Naive thymus-derived CD4-positive, alpha-beta T cell (primary cell): Measurements from ENCODE around the gene OR10G3. TPM values are rescaled to one million over a fixed set of nuclear protein-coding genes. Genes with fewer than 3 reads are reported as not detected.

Experiments
- ATAC-seq: fragments of 150-1000 bp; cut with Tn5 transposase; 2 replicates; pipeline ENCODE4 v1.10.0; 2021; ENCODE audit warnings: mild to moderate bottlenecking, moderate library complexity
- CTCF ChIA-PET: fragments of 350-600 bp; sonication (Branson Sonifier 250); formaldehyde crosslinking; loops from one replicate; lab custom pipeline; 2021; ENCODE audit warnings: antibody characterized with exemption; lab: Charles Lee
- POLR2A ChIA-PET: fragments of 350-600 bp; sonication (Branson Sonifier 250); formaldehyde crosslinking; loops from one replicate; lab custom pipeline; 2021; ENCODE audit warnings: antibody characterized with exemption, inconsistent platforms; lab: Charles Lee
- DNase-seq, 9 donors: peaks; one replicate each; pipeline versions ENCODE4 v3.0.0 to v3.0.0-alpha.2; 2020 to 2022; ENCODE audit warnings: mixed read lengths in 1 of 9
- H3K27ac ChIP-seq: one replicate; pipeline ENCODE4 v1.7.0; 2013; ENCODE audit warnings: mild to moderate bottlenecking, low read depth, low read length, moderate library complexity
- H3K27me3 ChIP-seq, 2 donors: one replicate each; pipeline ENCODE4 v1.7.0; 2013; ENCODE audit warnings: low read length in 2 of 2, mild to moderate bottlenecking in 2 of 2, moderate library complexity in 2 of 2; ENCODE audit not compliant: control insufficient read depth in 2 of 2, insufficient read depth in 2 of 2
- H3K36me3 ChIP-seq, 3 experiments: 1 replicate in 2 of 3; 2 replicates in 1 of 3; pipeline ENCODE4 v1.7.0; 2013; ENCODE audit warnings: low read length in 3 of 3, mild to moderate bottlenecking in 3 of 3, moderate library complexity in 1 of 3; ENCODE audit not compliant: insufficient read depth in 3 of 3, control insufficient read depth in 2 of 3
- H3K4me1 ChIP-seq, 2 donors: one replicate each; pipeline ENCODE4 v1.7.0; 2013; ENCODE audit warnings: low read length in 2 of 2, mild to moderate bottlenecking in 2 of 2, moderate library complexity in 1 of 2; ENCODE audit not compliant: control insufficient read depth in 2 of 2, insufficient read depth in 2 of 2
- H3K4me3 ChIP-seq: 2 replicates; pipeline ENCODE4 v1.7.0; 2013; ENCODE audit warnings: mild to moderate bottlenecking, low read length
- H3K9me3 ChIP-seq, 3 experiments: 1 replicate in 2 of 3; 2 replicates in 1 of 3; pipeline ENCODE4 v1.7.0; 2013; ENCODE audit warnings: low read length in 3 of 3; ENCODE audit not compliant: control insufficient read depth in 2 of 3
- H3K27ac Mint-ChIP-seq, 9 donors: one replicate each; pipeline ENCODE4 v1.8.0; 2020 to 2022; ENCODE audit warnings: mixed read lengths in 9 of 9, mild to moderate bottlenecking in 8 of 9, moderate library complexity in 5 of 9, inconsistent platforms in 2 of 9
- H3K27me3 Mint-ChIP-seq, 5 donors: one replicate each; pipeline ENCODE4 v1.8.0; 2021 to 2022; ENCODE audit warnings: mixed read lengths in 5 of 5, mild to moderate bottlenecking in 1 of 5
- H3K36me3 Mint-ChIP-seq, 5 donors: one replicate each; pipeline ENCODE4 v1.8.0; 2020 to 2022; ENCODE audit warnings: mixed read lengths in 5 of 5, mild to moderate bottlenecking in 3 of 5, inconsistent platforms in 1 of 5
- H3K4me1 Mint-ChIP-seq, 7 donors: one replicate each; pipeline ENCODE4 v1.8.0; 2020 to 2022; ENCODE audit warnings: mixed read lengths in 7 of 7, mild to moderate bottlenecking in 3 of 7, inconsistent platforms in 1 of 7
- H3K4me3 Mint-ChIP-seq, 10 donors: one replicate each; pipeline ENCODE4 v1.8.0; 2020 to 2022; ENCODE audit warnings: mild to moderate bottlenecking in 10 of 10, mixed read lengths in 10 of 10, moderate library complexity in 6 of 10, inconsistent platforms in 2 of 10
- H3K9me3 Mint-ChIP-seq, 11 donors: one replicate each; pipeline ENCODE4 v1.8.0; 2020 to 2022; ENCODE audit warnings: mixed read lengths in 11 of 11, mild to moderate bottlenecking in 4 of 11, inconsistent platforms in 1 of 11, moderate library complexity in 1 of 11
- intact Hi-C, 2 donors: fragments of 100-400 bp; cut with micrococcal nuclease; formaldehyde crosslinking; loops; one replicate each; pipeline ENCODE4 v1.15.1; 2023
- polyA plus RNA-seq, 2 donors: library from polyadenylated mRNA; unstranded; fragments of 300-500 nt; fragmentation: Illumina TruSeq; gene quantifications; one replicate each; pipeline ENCODE4 v1.2.3, GENCODE V29; 2021
- total RNA-seq, 6 experiments: library from RNA in 5 of 6; stranded (reverse) in 5 of 6; gene quantifications; 1 replicate in 5 of 6; 2 replicates in 1 of 6; pipeline ENCODE4 v1.2.3 and lab custom pipeline; 2021 to 2026

OR10G3 gene
- total and polyA plus RNA-seq, 7 experiments from 2014 or later: not detected

- Mint-ChIP-seq H3K9me3 (peaks cover 0 to 4% (median 0%) of the 10 kb centered on the region in 11 donors), H3K27me3 (peaks cover 41 to 66% (median 58%) of the 10 kb centered on the region in 5 donors), H3K36me3 (peaks cover 0 to 4% (median 0%) of the 10 kb centered on the region in 5 donors), H3K4me1 (peaks cover 4 to 13% (median 10%) of the 10 kb centered on the region in 7 donors), H3K4me3 (peak overlapping the region in 8 of 10 donors; percentile 5 to 67 (median 43)), H3K27ac (peak overlapping the region in 1 of 9 donors; percentile 3)
- POLR2A ChIA-PET: interaction anchor here (0.8 kb wide), 1 partner anchor 38 kb away, joined by 3 read pairs; no protein-coding TSS in a partner anchor
- Histone ChIP-seq H3K4me3 (no peak overlapping the region), H3K4me1 (no peaks in the 10 kb centered on the region), H3K27me3 (peaks cover 0 to 3% of the 10 kb centered on the region in 2 donors), H3K9me3 (no peaks in the 10 kb centered on the region), H3K27ac (no peak overlapping the region), H3K36me3 (no peaks in the 10 kb centered on the region)
- CTCF ChIA-PET: no interaction called here
- intact Hi-C loops: no loop called here
- DNase-seq (no peak), ATAC-seq (no peak)
Observed at GRCh38 chr14:21537090-21537424, 42.8 kb downstream of the OR10G3 start.

DNA sequence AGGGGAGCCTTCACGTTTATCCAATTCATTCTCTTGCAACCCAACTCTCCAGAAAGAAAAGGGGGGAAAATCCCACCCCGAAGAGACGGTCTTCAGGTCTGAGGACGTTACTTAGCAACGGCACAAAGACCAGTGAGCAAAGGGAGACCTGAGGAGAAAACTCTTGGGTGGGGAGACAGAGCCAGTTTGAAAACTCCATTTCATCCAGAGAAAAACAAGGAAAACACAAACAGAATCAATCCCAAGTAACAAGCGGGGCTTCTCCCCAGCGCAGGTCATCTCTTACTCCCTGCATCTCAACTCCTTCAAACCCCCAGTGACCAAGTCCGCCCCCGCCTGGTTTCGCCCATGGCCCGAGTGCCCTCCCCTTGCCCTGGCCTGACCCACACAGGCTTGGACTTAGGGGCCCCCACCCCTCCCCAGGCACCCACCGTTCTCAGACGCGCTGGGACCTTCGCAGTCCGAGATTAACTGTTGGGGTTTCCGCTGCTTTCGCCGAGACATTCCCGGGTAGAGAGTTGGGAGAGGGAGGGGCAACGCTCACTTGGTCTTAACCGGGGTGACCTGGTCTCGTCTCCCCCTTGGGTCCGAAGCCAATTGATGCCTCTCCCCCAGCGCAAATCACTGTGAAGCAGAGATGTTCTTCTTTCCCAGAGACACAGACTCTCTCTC is 43.3 kb downstream of the OR10G3 start:
- peak overlapping the region in 1 of 9 donors; percentile 3 for H3K27ac Mint-ChIP-seq
- CTCF ChIA-PET: no interaction called here
- no peaks in the 10 kb centered on the region for H3K4me1 ChIP-seq
- peaks cover 4 to 13% (median 10%) of the 10 kb centered on the region in 7 donors for H3K4me1 Mint-ChIP-seq
- H3K36me3 ChIP-seq: no peaks in the 10 kb centered on the region
- POLR2A ChIA-PET: interaction anchor here (0.8 kb wide), 1 partner anchor 38 kb away, joined by 3 read pairs; no protein-coding TSS in a partner anchor
- H3K27ac ChIP-seq: no peak overlapping the region
- peak overlapping the region in 7 of 10 donors; percentile 5 to 67 (median 43) for H3K4me3 Mint-ChIP-seq
- no peaks in the 10 kb centered on the region for H3K9me3 ChIP-seq
- H3K27me3 Mint-ChIP-seq: peaks cover 41 to 67% (median 58%) of the 10 kb centered on the region in 5 donors
- peaks cover 0 to 4% (median 0%) of the 10 kb centered on the region in 11 donors for H3K9me3 Mint-ChIP-seq
- peaks cover 0 to 4% (median 0%) of the 10 kb centered on the region in 5 donors for H3K36me3 Mint-ChIP-seq
- ATAC-seq: no peak
- intact Hi-C loops: no loop called here
- no peak for DNase-seq
- H3K4me3 ChIP-seq: no peak overlapping the region
- peaks cover 0 to 3% of the 10 kb centered on the region in 2 donors for H3K27me3 ChIP-seq

DNA sequence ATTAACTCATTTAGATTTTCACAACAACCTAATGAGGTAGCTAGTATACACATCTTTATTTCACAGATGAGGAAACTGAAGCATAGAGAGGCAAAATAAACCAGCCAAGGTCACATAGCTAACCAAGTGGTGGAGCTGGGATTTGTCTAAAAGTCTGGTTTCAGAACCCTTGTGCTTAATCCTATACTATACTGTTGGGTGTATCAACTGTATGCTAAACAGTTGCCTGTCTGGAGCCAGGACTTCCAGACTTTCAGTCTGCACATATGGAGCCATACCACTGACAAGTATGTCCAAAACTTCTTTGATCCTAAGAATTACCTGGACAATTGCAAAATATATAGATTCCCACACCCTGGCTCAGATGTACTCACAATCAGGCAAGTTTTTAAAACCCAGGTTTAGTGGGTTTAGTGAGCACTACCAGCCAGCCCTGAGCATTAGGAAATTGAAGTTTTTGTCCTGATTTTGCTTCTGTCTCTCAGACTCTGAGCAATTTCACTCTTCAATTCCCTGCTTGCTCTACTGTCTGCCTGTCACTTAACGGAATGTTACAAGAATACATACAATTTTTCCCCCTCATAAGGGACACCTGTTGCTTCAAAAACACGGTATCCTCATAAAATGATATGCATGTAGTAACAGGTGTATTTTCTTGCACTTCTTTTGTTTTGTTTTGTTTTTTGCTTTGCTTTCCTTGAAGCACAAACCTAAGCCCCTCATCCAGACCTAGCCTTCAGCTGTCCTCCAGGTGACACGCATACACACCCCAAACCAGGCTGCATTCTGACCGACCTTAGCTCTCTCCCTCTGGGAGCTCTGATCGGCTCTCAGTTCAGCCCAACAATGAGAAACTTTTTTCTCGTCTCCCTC is 44.1 kb downstream of the OR10G3 start:
- H3K4me3 Mint-ChIP-seq: peak overlapping the region in 4 of 10 donors; percentile 1 to 65 (median 39)
- peaks cover 0 to 4% (median 0%) of the 10 kb centered on the region in 11 donors for H3K9me3 Mint-ChIP-seq
- DNase-seq (no peak), ATAC-seq (no peak)
- H3K4me3 ChIP-seq: no peak overlapping the region
- peaks cover 4 to 13% (median 10%) of the 10 kb centered on the region in 7 donors for H3K4me1 Mint-ChIP-seq
- peaks cover 41 to 67% (median 58%) of the 10 kb centered on the region in 5 donors for H3K27me3 Mint-ChIP-seq
- H3K27me3 ChIP-seq: peaks cover 0 to 3% of the 10 kb centered on the region in 2 donors
- peaks cover 0 to 4% (median 0%) of the 10 kb centered on the region in 5 donors for H3K36me3 Mint-ChIP-seq
- no peaks in the 10 kb centered on the region for H3K4me1 ChIP-seq
- H3K36me3 ChIP-seq: no peaks in the 10 kb centered on the region
- intact Hi-C loops: no loop called here
- no peaks in the 10 kb centered on the region for H3K9me3 ChIP-seq
- POLR2A ChIA-PET: no interaction called here
- H3K27ac ChIP-seq: no peak overlapping the region
- no peak overlapping the region for H3K27ac Mint-ChIP-seq
- CTCF ChIA-PET: no interaction called here

- POLR2A ChIA-PET: no interaction called here
- H3K27me3 Mint-ChIP-seq: peaks cover 39 to 67% (median 55%) of the 10 kb centered on the region in 5 donors
Observed at GRCh38 chr14:21534576-21534975, 45.3 kb downstream of the OR10G3 start.

GRCh38 chr14:21533294-21533693 is 46.6 kb downstream of the OR10G3 start:
- Histone ChIP-seq H3K27ac (no peak overlapping the region), H3K36me3 (no peaks in the 10 kb centered on the region), H3K4me3 (no peak overlapping the region), H3K27me3 (peaks cover 0 to 3% of the 10 kb centered on the region in 2 donors), H3K9me3 (no peaks in the 10 kb centered on the region), H3K4me1 (no peaks in the 10 kb centered on the region)
- Mint-ChIP-seq H3K4me1 (peaks cover 4 to 16% (median 10%) of the 10 kb centered on the region in 7 donors), H3K4me3 (no peak overlapping the region), H3K27me3 (peaks cover 26 to 54% (median 42%) of the 10 kb centered on the region in 5 donors), H3K27ac (no peak overlapping the region), H3K9me3 (peaks cover 0 to 4% (median 0%) of the 10 kb centered on the region in 11 donors), H3K36me3 (peaks cover 0 to 3% (median 0%) of the 10 kb centered on the region in 5 donors)
- DNase-seq: no peak
- ChIA-PET POLR2A (no interaction called here), CTCF (no interaction called here)
- ATAC-seq: no peak
- intact Hi-C loops: no loop called here

More at GRCh38 chr14:21534576-21534975, 45.3 kb downstream of the OR10G3 start:
- Histone ChIP-seq H3K27ac (no peak overlapping the region), H3K4me3 (no peak overlapping the region), H3K27me3 (peaks cover 0 to 3% of the 10 kb centered on the region in 2 donors), H3K9me3 (no peaks in the 10 kb centered on the region), H3K36me3 (no peaks in the 10 kb centered on the region), H3K4me1 (no peaks in the 10 kb centered on the region)
- Mint-ChIP-seq H3K4me1 (peaks cover 4 to 13% (median 10%) of the 10 kb centered on the region in 7 donors), H3K4me3 (no peak overlapping the region), H3K27ac (no peak overlapping the region), H3K36me3 (peaks cover 0 to 4% (median 0%) of the 10 kb centered on the region in 5 donors), H3K9me3 (peaks cover 0 to 4% (median 0%) of the 10 kb centered on the region in 11 donors)
- DNase-seq (no peak), ATAC-seq (peak; percentile 27)
- intact Hi-C loops: no loop called here
- CTCF ChIA-PET: no interaction called here

GRCh38 chr14:21529515-21529914 is 50.4 kb downstream of the OR10G3 start:
- no peaks in the 10 kb centered on the region for H3K27me3 ChIP-seq
- Mint-ChIP-seq H3K27me3 (peaks cover 0 to 24% (median 9%) of the 10 kb centered on the region in 5 donors), H3K9me3 (peaks cover 0 to 1% (median 0%) of the 10 kb centered on the region in 11 donors), H3K4me1 (peaks cover 10 to 25% (median 15%) of the 10 kb centered on the region in 7 donors), H3K27ac (peak overlapping the region in 1 of 9 donors; percentile 30), H3K4me3 (no peak overlapping the region), H3K36me3 (no peaks in the 10 kb centered on the region)
- H3K4me1 ChIP-seq: peaks cover 5 to 9% of the 10 kb centered on the region in 2 donors
- H3K4me3 ChIP-seq: no peak overlapping the region
- DNase-seq (no peak), ATAC-seq (no peak)
- H3K27ac ChIP-seq: no peak overlapping the region
- peaks cover 0 to 4% (median 0%) of the 10 kb centered on the region in 3 experiments for H3K36me3 ChIP-seq
- intact Hi-C loops: loop anchor here in 1 of 2 donors (5.0 kb wide), 1 partner anchor 52 kb away; the partner anchor contains the start of genes RAB2B and TOX4
- ChIA-PET CTCF (interaction anchor here (0.6 to 1.9 kb wide), 2 partner anchors 31 to 1091 kb away, joined by 3 to 8 read pairs; no protein-coding TSS in a partner anchor), POLR2A (interaction anchor here (1.9 kb wide), 1 partner anchor 19 kb away, joined by 4 read pairs; the partner anchor contains the start of gene METTL3)
- H3K9me3 ChIP-seq: no peaks in the 10 kb centered on the region
